PC-9 (cell line): ENCODE results near the gene C11orf98. TPM values are rescaled to one million over a fixed set of nuclear protein-coding genes. Genes with fewer than 3 reads are reported as not detected.
A peak's percentile ranks its signal among the peaks of the same experiment; 100 is the strongest.

Experiments used
- BruUV-seq: library from RNA; stranded (reverse); fragments of 400-500 nt; replicated peaks from 2 replicates; lab custom pipeline; 2021; lab: Mats Ljungman, UMichigan
- CTCF ChIA-PET: fragments of 300-600 bp; sonication (Branson Sonifier 250); formaldehyde crosslinking; loops from one replicate; lab custom pipeline; 2022; ENCODE audit warnings: antibody characterized with exemption; lab: Charles Lee
- POLR2A ChIA-PET: fragments of 300-600 bp; sonication (Branson Sonifier 250); formaldehyde crosslinking; loops from one replicate; lab custom pipeline; 2022; ENCODE audit warnings: antibody characterized with exemption; ENCODE audit not compliant: unreplicated experiment; lab: Charles Lee
- DNase-seq, 2 experiments: peaks; one replicate each; pipeline versions ENCODE4 v3.0.0 to v3.0.0-alpha.2; 2015 to 2022; ENCODE audit warnings: mixed read lengths in 1 of 2
- H2AFZ ChIP-seq: fragments of 200-600 bp; sonication (generic); 2 replicates; pipeline ENCODE4 v1.8.1; 2017; ENCODE audit warnings: antibody characterized with exemption
- H3F3A ChIP-seq: fragments of 200-600 bp; sonication (generic); 2 replicates; pipeline ENCODE4 v1.8.1; 2017; ENCODE audit warnings: antibody characterized with exemption, mild to moderate bottlenecking, low read depth; ENCODE audit not compliant: insufficient read depth
- H3K27ac ChIP-seq: fragments of 200-600 bp; sonication (generic); 2 replicates; pipeline ENCODE4 v1.6.1; 2016; ENCODE audit warnings: mixed run types
- H3K27me3 ChIP-seq: fragments of 200-600 bp; sonication (generic); 2 replicates; pipeline ENCODE4 v1.6.1; 2016; ENCODE audit warnings: low read depth, mixed run types; ENCODE audit not compliant: insufficient read depth
- H3K36me3 ChIP-seq: fragments of 200-600 bp; sonication (generic); 2 replicates; pipeline ENCODE4 v1.6.1; 2016; ENCODE audit warnings: low read depth, mixed run types
- H3K4me1 ChIP-seq: fragments of 200-600 bp; sonication (generic); replicated peaks from 2 replicates; pipeline ENCODE4 v1.6.1; 2016; ENCODE audit warnings: mixed run types; ENCODE audit not compliant: insufficient read depth
- H3K4me2 ChIP-seq: fragments of 200-600 bp; sonication (generic); 2 replicates; pipeline ENCODE4 v1.6.1; 2017; ENCODE audit warnings: mixed run types
- H3K4me3 ChIP-seq: fragments of 200-600 bp; sonication (generic); 2 replicates; pipeline ENCODE4 v1.6.1; 2016; ENCODE audit warnings: mixed run types
- H3K79me2 ChIP-seq: fragments of 200-600 bp; sonication (generic); 2 replicates; pipeline ENCODE4 v1.6.1; 2017; ENCODE audit warnings: low read depth, mixed run types
- H3K9me2 ChIP-seq: fragments of 200-600 bp; sonication (generic); 2 replicates; pipeline ENCODE4 v1.8.1; 2017; ENCODE audit warnings: mild to moderate bottlenecking; ENCODE audit not compliant: insufficient read depth
- H3K9me3 ChIP-seq: fragments of 200-600 bp; sonication (generic); 2 replicates; pipeline ENCODE4 v1.8.1; 2016; ENCODE audit warnings: low read depth; ENCODE audit not compliant: insufficient read depth
- H4K20me1 ChIP-seq: fragments of 200-600 bp; sonication (generic); 2 replicates; pipeline ENCODE4 v1.8.1; 2017; ENCODE audit not compliant: insufficient read depth
- EZH2 ChIP-seq: fragments of 200-600 bp; sonication (generic); IDR thresholded peaks from 2 replicates; pipeline ENCODE4 v1.8.0; 2017; ENCODE audit warnings: antibody characterized with exemption, low read depth
- intact Hi-C: fragments of 100-400 bp; cut with micrococcal nuclease; formaldehyde crosslinking; loops from one replicate; pipeline ENCODE4 v1.10.0; 2022; ENCODE audit not compliant: unreplicated experiment
- total RNA-seq: library from RNA; stranded (reverse); gene quantifications from 2 replicates; pipeline ENCODE4 v1.2.3, GENCODE V29; 2021
- TF ChIP-seq, protein P1 (sequence below): fragments of 200-600 bp; sonication (generic); conservative IDR thresholded peaks from 2 replicates; pipeline ENCODE4 v1.6.1; 2017; ENCODE audit warnings: mixed run types, antibody characterized with exemption, mild to moderate bottlenecking, moderate library complexity

Gene C11orf98
- total RNA-seq, 1 experiment from 2014 or later: 94.9 TPM

- Histone ChIP-seq H3K4me3 (no peak overlapping the region), H3K36me3 (0 out of 2 replicates have a peak, but pooled peaks cover 5% of the 10 kb centered on the region), H3F3A (peaks cover 29% of the 10 kb centered on the region), H3K79me2 (peaks cover 14% of the 10 kb centered on the region), H3K9me2 (no peaks in the 10 kb centered on the region), H2AFZ (no peak overlapping the region), H3K4me1 (peaks cover 21% of the 10 kb centered on the region), H3K27ac (no peak overlapping the region), H3K4me2 (no peak overlapping the region), H3K9me3 (no peaks in the 10 kb centered on the region), H3K27me3 (no peaks in the 10 kb centered on the region), H4K20me1 (no peaks in the 10 kb centered on the region)
- BruUV-seq: no TSS peak
- CTCF ChIA-PET: no interaction called here
- TF ChIP-seq EZH2: no peak
- TF ChIP-seq, protein P1, sequence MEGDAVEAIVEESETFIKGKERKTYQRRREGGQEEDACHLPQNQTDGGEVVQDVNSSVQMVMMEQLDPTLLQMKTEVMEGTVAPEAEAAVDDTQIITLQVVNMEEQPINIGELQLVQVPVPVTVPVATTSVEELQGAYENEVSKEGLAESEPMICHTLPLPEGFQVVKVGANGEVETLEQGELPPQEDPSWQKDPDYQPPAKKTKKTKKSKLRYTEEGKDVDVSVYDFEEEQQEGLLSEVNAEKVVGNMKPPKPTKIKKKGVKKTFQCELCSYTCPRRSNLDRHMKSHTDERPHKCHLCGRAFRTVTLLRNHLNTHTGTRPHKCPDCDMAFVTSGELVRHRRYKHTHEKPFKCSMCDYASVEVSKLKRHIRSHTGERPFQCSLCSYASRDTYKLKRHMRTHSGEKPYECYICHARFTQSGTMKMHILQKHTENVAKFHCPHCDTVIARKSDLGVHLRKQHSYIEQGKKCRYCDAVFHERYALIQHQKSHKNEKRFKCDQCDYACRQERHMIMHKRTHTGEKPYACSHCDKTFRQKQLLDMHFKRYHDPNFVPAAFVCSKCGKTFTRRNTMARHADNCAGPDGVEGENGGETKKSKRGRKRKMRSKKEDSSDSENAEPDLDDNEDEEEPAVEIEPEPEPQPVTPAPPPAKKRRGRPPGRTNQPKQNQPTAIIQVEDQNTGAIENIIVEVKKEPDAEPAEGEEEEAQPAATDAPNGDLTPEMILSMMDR: no peak
- DNase-seq: no peak
- intact Hi-C loops: no loop called here
- POLR2A ChIA-PET: no interaction called here
These were observed 17.5 kb upstream of the C11orf98 start for GRCh38 chr11:62682518-62682917.

DNA sequence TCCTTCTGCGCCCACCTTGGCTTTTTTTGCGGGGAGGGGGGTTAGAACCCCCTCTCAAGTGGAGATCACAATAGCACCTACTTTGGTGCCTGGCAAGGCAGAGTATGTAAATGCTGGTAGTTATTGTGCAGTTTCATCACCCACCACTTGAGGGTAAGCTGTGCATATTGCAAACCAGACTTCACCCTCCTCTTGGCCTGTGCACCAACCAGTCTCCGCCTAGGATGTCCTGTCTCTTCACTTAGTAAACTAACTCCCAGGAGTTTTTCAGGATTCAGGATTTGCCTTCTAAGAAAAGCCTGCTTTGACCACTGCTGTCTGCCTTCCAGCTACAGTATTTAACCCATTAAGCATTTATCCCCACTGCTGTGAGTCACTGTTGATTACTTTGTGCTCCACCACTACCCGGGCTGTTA lies 15.8 kb upstream of the C11orf98 start:
- no peaks in the 10 kb centered on the region for H4K20me1 ChIP-seq
- DNase-seq: peak; percentile 45 to 71
- ChIA-PET CTCF (interaction anchor here (0.6 to 1.9 kb wide), 6 partner anchors 14 to 295 kb away, joined by 3 to 15 read pairs (median 4); partner anchors contain the start of gene POLR2G), POLR2A (interaction anchor here (0.5 to 0.7 kb wide), 2 partner anchors 16 to 83 kb away, joined by 3 read pairs; partner anchors contain the start of genes C11orf98 and CSKMT)
- H2AFZ ChIP-seq: peak overlapping the region; percentile 34; the same call in 1 of the 2 replicates
- no peak overlapping the region for H3K4me3 ChIP-seq
- H3K27ac ChIP-seq: no peak overlapping the region
- no peaks in the 10 kb centered on the region for H3K27me3 ChIP-seq
- TF ChIP-seq, protein P1: peak; percentile 75
- no peak for TF ChIP-seq EZH2
- H3K79me2 ChIP-seq: peaks cover 27% of the 10 kb centered on the region
- no peaks in the 10 kb centered on the region for H3K9me3 ChIP-seq
- 0 out of 2 replicates have a peak, but pooled peaks cover 20% of the 10 kb centered on the region for H3K36me3 ChIP-seq
- BruUV-seq: no TSS peak
- H3K4me1 ChIP-seq: peaks cover 29% of the 10 kb centered on the region
- peaks cover 45% of the 10 kb centered on the region for H3F3A ChIP-seq
- no peaks in the 10 kb centered on the region for H3K9me2 ChIP-seq
- intact Hi-C loops: loop anchor here (2.0 kb wide), 1 partner anchor 48 kb away; the partner anchor contains the start of gene TTC9C
- H3K4me2 ChIP-seq: 0 out of 2 replicates have a peak overlapping the region, but pooled peaks have one; percentile 23

DNA sequence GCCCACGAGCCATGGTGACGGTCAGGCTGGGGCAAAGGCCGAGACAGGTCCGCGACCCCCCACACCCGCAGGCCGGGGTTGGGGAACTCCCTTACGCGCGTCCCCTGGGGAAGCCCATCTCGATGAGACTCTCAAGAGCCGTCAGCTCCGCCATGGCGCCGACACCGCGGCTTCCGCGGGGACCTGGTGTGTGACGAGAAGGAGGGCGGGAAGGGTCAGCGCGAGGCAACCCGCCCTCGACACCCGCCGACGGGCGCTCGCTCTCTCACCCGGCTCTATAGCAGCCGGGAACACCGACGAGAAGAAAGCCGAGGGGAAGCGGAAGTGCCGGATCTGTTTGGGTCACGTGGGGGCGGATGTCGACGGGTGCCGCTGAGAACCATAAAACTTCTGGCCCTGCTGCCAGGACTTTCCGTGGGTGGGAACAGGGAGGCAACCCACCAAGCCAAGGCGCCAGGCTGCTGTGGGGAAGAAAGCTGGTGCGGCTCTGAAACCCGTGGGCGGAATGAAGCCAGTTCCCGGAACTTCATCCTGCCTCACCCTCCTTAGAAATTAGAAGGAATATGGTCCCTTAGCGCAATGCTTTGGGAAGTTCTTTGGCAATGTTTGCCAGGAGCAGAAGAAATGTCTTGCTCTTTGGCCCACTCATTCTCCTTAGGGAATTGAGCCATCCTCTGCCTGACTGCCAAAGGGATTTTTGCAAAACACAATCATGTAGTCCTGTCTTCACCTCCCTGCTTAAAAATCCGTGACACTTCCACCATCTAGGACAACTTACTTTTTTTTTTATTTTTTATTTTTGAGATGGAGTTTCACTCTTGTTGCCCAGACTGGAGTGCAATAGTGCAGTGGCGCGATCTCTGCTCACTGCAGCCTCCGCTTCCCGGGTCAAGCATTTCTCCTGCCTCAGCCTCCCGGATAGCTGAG lies 14.0 kb upstream of the C11orf98 start, which contains the start of gene UBXN1:
Gene UBXN1, minus strand, starts transcription at position 304 of the 927 bp plus-strand sequence. Its CDS starts 150 bp downstream, at position 154.
- H3K4me1 ChIP-seq: peaks cover 29% of the 10 kb centered on the region
- ChIA-PET POLR2A (interaction anchor here (0.5 to 0.7 kb wide), 4 partner anchors 14 to 102 kb away, joined by 3 to 8 read pairs (median 4); partner anchors contain the start of genes C11orf98 and CSKMT), CTCF (interaction anchor here (0.6 to 0.7 kb wide), 2 partner anchors 25 to 119 kb away, joined by 3 to 10 read pairs; no protein-coding TSS in a partner anchor)
- no peak for TF ChIP-seq EZH2
- TF ChIP-seq, protein P1: no peak
- no peaks in the 10 kb centered on the region for H3K9me3 ChIP-seq
- intact Hi-C loops: loop anchor here (2.0 to 10.0 kb wide), 3 partner anchors 16 to 108 kb away; partner anchors contain the start of genes POLR2G and TMEM179B
- peak within 1 kb of the TSS; percentile 37 for H3K27ac ChIP-seq
- TSS peak; percentile 59 for BruUV-seq
- H4K20me1 ChIP-seq: 0 out of 2 replicates have a peak, but pooled peaks cover 5% of the 10 kb centered on the region
- DNase-seq: peak; percentile 78 to 80
- peaks cover 54% of the 10 kb centered on the region for H3F3A ChIP-seq
- H3K79me2 ChIP-seq: peaks cover 35% of the 10 kb centered on the region
- peak within 1 kb of the TSS; percentile 76 for H3K4me3 ChIP-seq
- peak within 1 kb of the TSS; percentile 81 for H3K4me2 ChIP-seq
- 0 out of 2 replicates have a peak, but pooled peaks cover 26% of the 10 kb centered on the region for H3K36me3 ChIP-seq
- H3K9me2 ChIP-seq: no peaks in the 10 kb centered on the region
- peak within 1 kb of the TSS; percentile 85 for H2AFZ ChIP-seq
- no peaks in the 10 kb centered on the region for H3K27me3 ChIP-seq
